HCT116 (cell line): Measurements from ENCODE around the gene SGK1. TPM values are rescaled to one million over a fixed set of nuclear protein-coding genes. Genes with fewer than 3 reads are reported as not detected.
A peak's percentile ranks its signal among the peaks of the same experiment; 100 is the strongest.

Experiments used
- ATAC-seq: fragments of 200-7000 bp; cut with Tn5 transposase; 2 replicates; pipeline ENCODE4 v1.9.1; 2020; ENCODE audit warnings: mild to moderate bottlenecking, moderate library complexity
- BruUV-seq: library from RNA; stranded (reverse); fragments of 400-500 nt; replicated peaks from 2 replicates; lab custom pipeline; 2021; lab: Mats Ljungman, UMichigan
- CTCF ChIA-PET: fragments of 300-600 bp; sonication (Branson Sonifier 250); formaldehyde crosslinking; loops from one replicate; lab custom pipeline; 2021; ENCODE audit warnings: antibody characterized with exemption; lab: Charles Lee
- POLR2A ChIA-PET: fragments of 300-600, 350-600 bp; sonication (Branson Sonifier 250); formaldehyde crosslinking; loops from one replicate; lab custom pipeline; 2021; ENCODE audit warnings: antibody characterized with exemption; lab: Charles Lee
- RAD21 ChIA-PET, 2 experiments: fragments of 300-600 bp; sonication (Branson Sonifier 250); formaldehyde crosslinking; loops; one replicate each; lab custom pipeline; 2023; ENCODE audit warnings: low total read pairs in 2 of 2; ENCODE audit not compliant: uncharacterized antibody in 2 of 2, unreplicated experiment in 2 of 2, low non-redundant PET in 1 of 2; lab: Charles Lee
- DNase-seq: peaks from one replicate; pipeline ENCODE4 v3.0.0-alpha.2; 2010; ENCODE audit warnings: low read depth, low spot score
- H2AFZ ChIP-seq: fragments of 200-600 bp; shearing (Covaris generic), sonication (generic); 2 replicates; pipeline ENCODE4 v1.6.1; 2017; ENCODE audit warnings: low read depth, mixed run types, mixed read lengths, antibody characterized with exemption, low read length; ENCODE audit not compliant: poor library complexity, severe bottlenecking
- H3K27ac ChIP-seq: 2 replicates; pipeline ENCODE4 v1.5.1; 2012; ENCODE audit warnings: low read depth, low read length
- H3K27me3 ChIP-seq: fragments of 200-600 bp; sonication (generic); 2 replicates; pipeline ENCODE4 v1.6.1; 2016; ENCODE audit warnings: mixed run types, low read length, mixed read lengths; ENCODE audit not compliant: insufficient read depth
- H3K36me3 ChIP-seq, 2 experiments: fragments of 200-500 bp in 1 of 2; fragments of 200-600 bp in 1 of 2; sonication (Bioruptor generic) in 1 of 2; sonication (generic) in 1 of 2; 2 replicates each; pipeline versions ENCODE4 v1.5.1 to v1.6.1; 2014 to 2016; ENCODE audit warnings: low read length in 2 of 2, inconsistent platforms in 1 of 2, mixed read lengths in 1 of 2, mixed run types in 1 of 2; ENCODE audit not compliant: insufficient read depth in 2 of 2, control insufficient read depth in 1 of 2
- H3K4me1 ChIP-seq, 2 experiments: fragments of 200-600 bp in 1 of 2; sonication (generic) in 1 of 2; 2 replicates each; pipeline versions ENCODE4 v1.5.1 to v1.6.1; 2012 to 2017; ENCODE audit warnings: low read length in 2 of 2, inconsistent platforms in 1 of 2, mild to moderate bottlenecking in 1 of 2, mixed read lengths in 1 of 2, mixed run types in 1 of 2, moderate library complexity in 1 of 2; ENCODE audit not compliant: insufficient read depth in 2 of 2, control insufficient read depth in 1 of 2
- H3K4me2 ChIP-seq: fragments of 200-600 bp; sonication (generic); 2 replicates; pipeline ENCODE4 v1.6.1; 2017; ENCODE audit warnings: mixed run types, low read length, mixed read lengths
- H3K4me3 ChIP-seq, 2 experiments: fragments of 200-600 bp in 1 of 2; sonication (generic) in 1 of 2; replicated peaks in 1 of 2; 2 replicates each; pipeline ENCODE4 v1.5.1; 2011 to 2016; ENCODE audit warnings: low read length in 2 of 2, control low read depth in 1 of 2, low read depth in 1 of 2, mild to moderate bottlenecking in 1 of 2, mixed read lengths in 1 of 2, mixed run types in 1 of 2
- H3K79me2 ChIP-seq: fragments of 200-600 bp; sonication (generic); 2 replicates; pipeline ENCODE4 v1.6.1; 2017; ENCODE audit warnings: mild to moderate bottlenecking, mixed run types, low read length, moderate library complexity, mixed read lengths; ENCODE audit not compliant: insufficient read depth
- H3K9ac ChIP-seq: fragments of 200-600 bp; sonication (generic); 2 replicates; pipeline ENCODE4 v1.6.1; 2016; ENCODE audit warnings: low read length, mixed read lengths
- H3K9me2 ChIP-seq: fragments of 200-600 bp; sonication (generic), shearing (Covaris generic); 2 replicates; pipeline ENCODE4 v1.6.1; 2017; ENCODE audit warnings: mixed run types, mild to moderate bottlenecking, moderate library complexity; ENCODE audit not compliant: insufficient read depth
- H3K9me3 ChIP-seq, 2 experiments: fragments of 200-500 bp in 1 of 2; fragments of 200-600 bp in 1 of 2; sonication (Bioruptor generic) in 1 of 2; sonication (generic) in 1 of 2; 2 replicates each; pipeline ENCODE4 v1.6.1; 2014 to 2017; ENCODE audit warnings: low read length in 2 of 2, mixed read lengths in 2 of 2, inconsistent platforms in 1 of 2, low read depth in 1 of 2, mild to moderate bottlenecking in 1 of 2, mixed run types in 1 of 2, moderate library complexity in 1 of 2; ENCODE audit not compliant: control insufficient read depth in 1 of 2, insufficient read depth in 1 of 2
- H4K20me1 ChIP-seq: fragments of 200-600 bp; sonication (generic), shearing (Covaris generic); 2 replicates; pipeline ENCODE4 v1.6.1; 2017; ENCODE audit warnings: mixed run types, mild to moderate bottlenecking, moderate library complexity; ENCODE audit not compliant: insufficient read depth
- ATF3 ChIP-seq: IDR thresholded peaks from 2 replicates; pipeline ENCODE4 v1.6.1; 2012
- CBX3 ChIP-seq: IDR thresholded peaks from 2 replicates; pipeline ENCODE4 v1.6.1; 2012; ENCODE audit warnings: low read depth
- CEBPB ChIP-seq: IDR thresholded peaks from 2 replicates; pipeline ENCODE4 v1.6.1; 2012; ENCODE audit warnings: low read depth
- EZH2phosphoT487 ChIP-seq: fragments of 200-600 bp; IDR thresholded peaks from 2 replicates; pipeline ENCODE4 v1.6.1; 2018; ENCODE audit warnings: antibody characterized with exemption, borderline replicate concordance
- FOSL1 ChIP-seq: IDR thresholded peaks from 2 replicates; pipeline ENCODE4 v1.6.1; 2012; ENCODE audit warnings: low read depth
- JUND ChIP-seq: IDR thresholded peaks from 2 replicates; pipeline ENCODE4 v1.6.1; 2012
- MAX ChIP-seq: IDR thresholded peaks from 2 replicates; pipeline ENCODE4 v1.6.1; 2012
- POLR2A ChIP-seq: IDR thresholded peaks from 2 replicates; pipeline ENCODE4 v1.7.0; 2011; ENCODE audit warnings: borderline replicate concordance; ENCODE audit not compliant: insufficient read depth, insufficient read length; ENCODE audit errors: extremely low read depth
- POLR2AphosphoS5 ChIP-seq: IDR thresholded peaks from 2 replicates; pipeline ENCODE4 v1.6.1; 2011; ENCODE audit warnings: mild to moderate bottlenecking, low read depth, low read length, moderate library complexity
- RAD21 ChIP-seq: IDR thresholded peaks from 2 replicates; pipeline ENCODE4 v1.6.1; 2012; ENCODE audit warnings: low read depth, mild to moderate bottlenecking
- REST ChIP-seq: IDR thresholded peaks from 2 replicates; pipeline ENCODE4 v1.6.1; 2012; ENCODE audit warnings: low read depth
- SIN3A ChIP-seq: IDR thresholded peaks from 2 replicates; pipeline ENCODE4 v1.6.1; 2012; ENCODE audit warnings: low read depth
- TCF7L2 ChIP-seq: IDR thresholded peaks from 2 replicates; pipeline ENCODE4 v1.7.0; 2011; ENCODE audit warnings: borderline replicate concordance, inconsistent platforms; ENCODE audit not compliant: insufficient read depth, insufficient read length; ENCODE audit errors: extremely low read depth
- YY1 ChIP-seq: IDR thresholded peaks from 2 replicates; pipeline ENCODE4 v1.6.1; 2011; ENCODE audit warnings: low read length, low read depth, moderate library complexity, mild to moderate bottlenecking; ENCODE audit not compliant: insufficient replicate concordance; ENCODE audit errors: extremely low read depth
- ZFX ChIP-seq: fragments of 450-650 bp; IDR thresholded peaks from 2 replicates; pipeline ENCODE4 v1.6.1; 2017
- ZNF274 ChIP-seq: fragments of 200-500 bp; sonication (Bioruptor generic); IDR thresholded peaks from 2 replicates; pipeline ENCODE4 v1.6.1; 2014; ENCODE audit warnings: mild to moderate bottlenecking, low read depth, low read length, inconsistent platforms
- intact Hi-C: fragments of 100-400 bp; cut with micrococcal nuclease; formaldehyde crosslinking; loops from 2 replicates; pipeline ENCODE4 v1.10.0; 2022
- total RNA-seq: library from RNA; stranded (reverse); gene quantifications from one replicate; pipeline ENCODE4 v1.2.1, GENCODE V29; 2021; ENCODE audit not compliant: unreplicated experiment

SGK1 gene
- total RNA-seq, 1 experiment from 2014 or later, result 4.5 TPM

- H3K4me1 ChIP-seq, result no peaks in the 10 kb centered on the region
- no TSS peak for BruUV-seq
- H3K9ac ChIP-seq, result no peak overlapping the region
- TF ChIP-seq POLR2A (no peak), JUND (no peak), EZH2phosphoT487 (no peak), TCF7L2 (no peak), POLR2AphosphoS5 (no peak), ATF3 (no peak), MAX (no peak), RAD21 (no peak), FOSL1 (no peak), YY1 (no peak), SIN3A (no peak), CEBPB (no peak), ZNF274 (no peak), REST (no peak), ZFX (no peak), CBX3 (no peak)
- H3K36me3 ChIP-seq, result no peaks in the 10 kb centered on the region
- peaks cover 3% of the 10 kb centered on the region; the same call in 1 of the 2 replicates for H3K27me3 ChIP-seq
- POLR2A ChIA-PET, result no interaction called here
- RAD21 ChIA-PET, result interaction anchor here in 1 of 2 experiments (0.8 kb wide), 1 partner anchor 200 kb away, joined by 3 read pairs; no protein-coding TSS in a partner anchor
- no peaks in the 10 kb centered on the region for H4K20me1 ChIP-seq
- H3K79me2 ChIP-seq, result no peaks in the 10 kb centered on the region
- intact Hi-C loops, result no loop called here
- CTCF ChIA-PET, result no interaction called here
- H3K4me2 ChIP-seq, result peak overlapping the region; percentile 59
- no peaks in the 10 kb centered on the region for H3K9me3 ChIP-seq
- peak overlapping the region in 1 of 2 experiments; percentile 38; a peak in 1 of 4 replicates for H3K4me3 ChIP-seq
- no peak for DNase-seq
- ATAC-seq, result no peak
- no peaks in the 10 kb centered on the region for H3K9me2 ChIP-seq
- H3K27ac ChIP-seq, result no peak overlapping the region
- no peak overlapping the region for H2AFZ ChIP-seq
Measured at GRCh38 chr6:134316733-134317431, 1.0 kb downstream of the SGK1 start.
